Heart left ventricle (tissue), 16 donors: ENCODE data around the gene CYP26A1. TPM values are rescaled to one million over a fixed set of nuclear protein-coding genes. Genes with fewer than 3 reads are reported as not detected.
A peak's percentile ranks its signal among the peaks of the same experiment; 100 is the strongest.

ENCODE experiments used
- ATAC-seq, 4 donors: fragments of 200-7000 bp; cut with Tn5 transposase; one replicate each; pipeline ENCODE4 v1.9.1; 2020 to 2022; ENCODE audit warnings: moderate library complexity in 4 of 4, mild to moderate bottlenecking in 3 of 4, moderate number of reproducible peaks in 1 of 4
- DNase-seq, 5 donors: peaks; one replicate each; pipeline ENCODE4 v3.0.0-alpha.2; 2020
- H3K27ac ChIP-seq, 12 donors: fragments of 200-600 bp; sonication (generic) in 4 of 12; one replicate each; pipeline versions ENCODE4 v1.5.0 to v1.8.0; 2016 to 2022; ENCODE audit warnings: mild to moderate bottlenecking in 2 of 12
- H3K27me3 ChIP-seq, 9 donors: fragments of 200-600 bp; sonication (generic) in 2 of 9; one replicate each; pipeline versions ENCODE4 v1.5.1 to v1.8.0; 2016 to 2022; ENCODE audit warnings: mild to moderate bottlenecking in 3 of 9
- H3K36me3 ChIP-seq, 9 donors: fragments of 200-600 bp; sonication (generic) in 2 of 9; one replicate each; pipeline versions ENCODE4 v1.5.0 to v1.8.0; 2018 to 2022; ENCODE audit warnings: mild to moderate bottlenecking in 2 of 9
- H3K4me1 ChIP-seq, 12 donors: fragments of 200-600 bp; sonication (generic) in 4 of 12; one replicate each; pipeline versions ENCODE4 v1.5.0 to v1.8.0; 2016 to 2022; ENCODE audit warnings: mild to moderate bottlenecking in 3 of 12
- H3K4me3 ChIP-seq, 12 donors: fragments of 200-600 bp; sonication (generic) in 4 of 12; one replicate each; pipeline versions ENCODE4 v1.5.0 to v1.8.0; 2017 to 2022; ENCODE audit warnings: mild to moderate bottlenecking in 9 of 12, moderate library complexity in 4 of 12
- H3K9me3 ChIP-seq, 12 donors: fragments of 200-600 bp; sonication (generic) in 4 of 12; one replicate each; pipeline versions ENCODE4 v1.5.0 to v1.8.0; 2016 to 2022; ENCODE audit warnings: mild to moderate bottlenecking in 1 of 12
- POLR2A ChIP-seq, 2 donors: fragments of 450-650 bp; IDR thresholded peaks; one replicate each; pipeline ENCODE4 v1.6.1; 2017; ENCODE audit warnings: antibody characterized with exemption in 2 of 2, mild to moderate bottlenecking in 2 of 2, moderate library complexity in 2 of 2
- WGBS, 4 donors: extraction: QIAGEN DNeasy Blood & Tissue Kit in 2 of 4; methylation state at CpG; one replicate each; pipeline versions ENCODE4 v1.1.5 to v1.1.7; 2013 to 2018; 5-methylcytosine and 5-hydroxymethylcytosine counted together
- intact Hi-C, 10 donors: fragments of 100-400 bp; cut with DNase I; formaldehyde crosslinking; loops; one replicate each; pipeline versions ENCODE4 v1.11.1 to v1.14.2; 2022
- polyA plus RNA-seq, 2 donors: library from polyadenylated mRNA; stranded (reverse); fragments of 200-250 nt; gene quantifications; one replicate each; pipeline ENCODE4 v1.2.3, GENCODE V29; 2013
- total RNA-seq, 9 donors: library from RNA; depleted of rRNA in 2 of 9; stranded (reverse); fragments of >200 nt in 2 of 9; fragmentation: NEBNext Ultra II Directional in 3 of 9; extraction: Animal tissue kit (Norgen Biotek cat#: 25700) in 3 of 9; gene quantifications; one replicate each; pipeline versions ENCODE4 v1.1.0 to v1.2.4, GENCODE V29; 2016 to 2023
- TF ChIP-seq, protein P1 (sequence below), 12 donors: fragments of 200-600 bp; sonication (generic) in 4 of 12; IDR thresholded peaks; one replicate each; pipeline versions ENCODE4 v1.5.0 to v1.8.0; 2018 to 2022; ENCODE audit warnings: antibody characterized with exemption in 12 of 12, mild to moderate bottlenecking in 5 of 12
- donor health status: ischemic (EF 13 %, LVEDD 7.1; RV severe dilation, severe dysfunction).
- donor health status: healthy with polysubstance abuse.
- donor health status: DM: no; HTN: yes; CAD: no.
- donor health status: DM: no; HTN: no; CAD: no.
- donor health status: ischemic (EF 25% LVEDD 6.9; RV normal size, moderate dysfunction).
- donor health status: ischemic (EF 25% LVEDD 5.7; RV mildly dilated, moderate dysfunction).
- donor health status: healthy.
- donor health status: DM: yes; HTN: yes; CAD: no.
- donor health status: ischemic (EF 35%, LVEDD 5.7; RV mildly dilated, moderate dysfunction).
- donor health status: nonischemic (EF 11% LVEDD 7.7; RV severe dilation, severe dysfunction).
- donor health status: DM: yes; HTN: yes; CAD: no.
- donor health status: PGD.
- donor health status: ischemic (EF 29% LVEDD 5.4; RV normal size, mild dysfunction).
- donor health status: nonischemic (EF 23%, LVEDD 6.1; RV moderate dilation, normal function).

CYP26A1 gene
- total and polyA plus RNA-seq, 11 donors: not detected

DNA sequence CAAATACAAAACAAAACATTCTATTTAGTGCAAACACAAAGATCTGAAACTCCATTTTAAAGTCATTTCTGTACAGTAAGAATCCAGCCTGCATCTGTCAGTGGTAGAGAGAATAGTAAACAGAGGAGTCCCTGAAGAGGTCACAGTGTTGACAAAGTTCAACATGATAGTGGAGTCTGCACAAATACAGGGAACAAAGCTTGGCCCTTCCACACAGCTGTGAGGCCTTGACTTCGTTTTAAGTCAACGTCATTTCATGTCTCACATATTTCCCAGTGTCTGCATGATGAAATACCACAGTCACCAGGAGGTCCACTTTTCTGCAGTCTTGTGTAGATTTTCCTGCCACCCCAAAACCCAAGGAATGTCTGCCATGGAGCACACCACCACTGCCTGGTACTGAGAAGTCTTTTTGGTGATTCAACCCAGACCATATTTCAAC, 33.0 kb downstream of the CYP26A1 start:
- no peaks in the 10 kb centered on the region for H3K4me1 ChIP-seq
- no peak for TF ChIP-seq POLR2A (IDR thresholded peaks at IDR 0.05)
- TF ChIP-seq, protein P1, sequence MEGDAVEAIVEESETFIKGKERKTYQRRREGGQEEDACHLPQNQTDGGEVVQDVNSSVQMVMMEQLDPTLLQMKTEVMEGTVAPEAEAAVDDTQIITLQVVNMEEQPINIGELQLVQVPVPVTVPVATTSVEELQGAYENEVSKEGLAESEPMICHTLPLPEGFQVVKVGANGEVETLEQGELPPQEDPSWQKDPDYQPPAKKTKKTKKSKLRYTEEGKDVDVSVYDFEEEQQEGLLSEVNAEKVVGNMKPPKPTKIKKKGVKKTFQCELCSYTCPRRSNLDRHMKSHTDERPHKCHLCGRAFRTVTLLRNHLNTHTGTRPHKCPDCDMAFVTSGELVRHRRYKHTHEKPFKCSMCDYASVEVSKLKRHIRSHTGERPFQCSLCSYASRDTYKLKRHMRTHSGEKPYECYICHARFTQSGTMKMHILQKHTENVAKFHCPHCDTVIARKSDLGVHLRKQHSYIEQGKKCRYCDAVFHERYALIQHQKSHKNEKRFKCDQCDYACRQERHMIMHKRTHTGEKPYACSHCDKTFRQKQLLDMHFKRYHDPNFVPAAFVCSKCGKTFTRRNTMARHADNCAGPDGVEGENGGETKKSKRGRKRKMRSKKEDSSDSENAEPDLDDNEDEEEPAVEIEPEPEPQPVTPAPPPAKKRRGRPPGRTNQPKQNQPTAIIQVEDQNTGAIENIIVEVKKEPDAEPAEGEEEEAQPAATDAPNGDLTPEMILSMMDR (IDR thresholded peaks at IDR 0.05): no peak
- no peaks in the 10 kb centered on the region for H3K27me3 ChIP-seq
- H3K9me3 ChIP-seq: peaks cover 0 to 14% (median 0%) of the 10 kb centered on the region in 12 donors
- WGBS, 4 donors: 46 to 53% (median 52%) methylated on average over 2 of the region's 2 CpGs
- ATAC-seq (no peak), DNase-seq (no peak)
- intact Hi-C loops: no loop called here
- H3K36me3 ChIP-seq: no peaks in the 10 kb centered on the region
- H3K4me3 ChIP-seq: no peak overlapping the region
- H3K27ac ChIP-seq: no peak overlapping the region

DNA sequence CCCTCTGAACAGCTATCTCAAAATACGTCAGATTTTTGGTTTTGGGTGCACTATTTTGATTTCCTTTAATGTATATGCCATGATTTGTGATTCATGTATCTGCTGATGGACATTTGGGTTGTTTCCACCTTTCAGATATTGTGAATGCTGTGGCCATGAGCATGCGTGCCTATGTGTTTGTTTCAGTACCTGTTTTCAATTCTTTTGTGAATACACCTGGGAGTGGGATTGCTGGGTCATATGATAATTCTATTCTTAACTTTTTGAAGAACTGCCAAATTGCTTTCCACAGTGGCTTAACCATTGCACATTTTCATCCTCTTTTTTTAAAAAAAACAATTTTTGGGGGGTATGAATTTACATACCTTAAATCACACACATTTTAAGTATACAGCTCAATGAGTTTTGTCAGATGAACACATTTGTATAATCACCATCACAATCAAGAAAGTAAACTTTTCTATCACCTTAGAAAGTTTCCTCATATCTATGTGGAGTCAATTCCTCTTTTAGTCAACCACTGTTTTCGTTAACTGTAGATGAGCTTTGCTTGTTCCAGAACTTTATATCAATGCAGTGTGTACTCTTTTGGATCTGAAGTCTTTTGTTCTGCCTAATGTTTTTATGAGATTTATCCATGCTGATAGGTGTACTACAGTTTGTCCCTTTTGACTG, 36.9 kb downstream of the CYP26A1 start:
- intact Hi-C loops: loop anchor here in 4 of 10 donors (5.0 to 10.0 kb wide), 3 partner anchors 174 to 244 kb away; no protein-coding TSS in a partner anchor

DNA sequence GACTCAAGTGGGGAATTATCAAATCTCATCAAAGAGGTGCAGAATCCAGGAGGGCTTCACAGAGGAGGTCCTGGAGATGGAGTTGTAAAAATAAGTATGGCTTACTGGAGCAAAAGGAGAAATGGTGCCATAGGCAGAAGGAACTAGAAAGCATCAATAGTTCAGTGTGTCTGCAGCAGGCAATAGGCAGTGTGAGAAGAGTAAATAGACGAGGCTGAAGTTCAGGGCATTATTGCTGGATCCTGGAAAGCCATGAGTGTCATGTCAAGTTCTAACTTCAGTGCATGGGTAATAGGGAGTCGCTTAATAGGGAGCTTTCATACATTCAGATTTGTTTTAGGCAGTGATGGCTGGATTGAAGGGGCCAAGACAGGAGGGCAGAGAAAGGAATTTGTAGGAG, 39.3 kb downstream of the CYP26A1 start:
- peaks cover 0 to 11% (median 0%) of the 10 kb centered on the region in 9 donors for H3K27me3 ChIP-seq
- H3K4me3 ChIP-seq: no peak overlapping the region
- H3K4me1 ChIP-seq: no peaks in the 10 kb centered on the region
- H3K27ac ChIP-seq: no peak overlapping the region
- H3K9me3 ChIP-seq: no peaks in the 10 kb centered on the region
- intact Hi-C loops: loop anchor here in 4 of 10 donors (5.0 to 10.0 kb wide), 3 partner anchors 172 to 242 kb away; no protein-coding TSS in a partner anchor
- no peak for ATAC-seq
- no peak for DNase-seq
- no peaks in the 10 kb centered on the region for H3K36me3 ChIP-seq
- TF ChIP-seq POLR2A (IDR thresholded peaks at IDR 0.05): no peak
- TF ChIP-seq, protein P1 (IDR thresholded peaks at IDR 0.05): no peak
- 64 to 81% (median 75%) methylated on average over 2 of the region's 2 CpGs for WGBS, 4 donors

More for the DNA sequence above, 36.9 kb downstream of the CYP26A1 start:
- DNase-seq (no peak), ATAC-seq (no peak)
- WGBS, 4 donors: 70 to 85% (median 73%) methylated on average over 3 of the region's 3 CpGs
- Histone ChIP-seq H3K27me3 (peaks cover 0 to 11% (median 0%) of the 10 kb centered on the region in 9 donors), H3K4me1 (no peaks in the 10 kb centered on the region), H3K27ac (no peak overlapping the region), H3K4me3 (no peak overlapping the region), H3K36me3 (no peaks in the 10 kb centered on the region), H3K9me3 (no peaks in the 10 kb centered on the region)
- TF ChIP-seq, protein P1 (IDR thresholded peaks at IDR 0.05): no peak
- TF ChIP-seq POLR2A (IDR thresholded peaks at IDR 0.05): no peak

DNA sequence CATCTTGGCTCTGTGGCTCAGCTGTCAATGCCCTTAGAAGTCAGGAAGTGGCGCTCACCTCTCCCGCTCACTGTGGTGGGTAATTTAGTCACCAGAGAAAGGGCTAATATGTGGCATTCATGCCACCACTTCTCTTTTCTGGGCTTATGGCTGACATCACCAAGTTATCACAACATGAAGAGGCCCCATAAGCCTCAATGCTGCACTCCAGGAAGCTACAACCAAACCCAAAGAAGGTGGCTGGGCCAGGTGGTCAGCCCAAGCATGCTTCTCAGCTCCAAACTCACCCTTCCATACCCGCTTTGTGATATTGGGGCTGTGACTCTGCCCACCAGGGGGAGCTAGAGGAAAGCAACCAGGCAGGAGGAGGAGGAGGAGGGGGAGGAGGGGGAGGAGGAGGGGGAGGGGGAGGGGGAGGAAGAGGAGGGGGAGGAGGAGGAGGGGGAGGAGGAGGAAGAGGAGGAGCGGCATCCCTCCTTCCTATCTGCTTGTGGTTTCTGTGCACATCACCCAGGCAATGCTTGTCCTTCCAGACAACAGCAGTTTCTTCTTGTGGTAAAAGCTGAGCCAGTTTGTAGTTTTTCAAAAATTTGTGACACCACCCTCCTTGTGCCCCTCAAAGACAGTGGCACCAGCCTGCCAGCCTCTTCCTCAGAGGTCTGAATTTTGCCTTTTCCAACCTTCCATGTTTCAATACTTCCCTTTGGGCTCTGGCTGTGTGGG, 42.1 kb downstream of the CYP26A1 start:
- no peaks in the 10 kb centered on the region for H3K36me3 ChIP-seq
- intact Hi-C loops: loop anchor here in 9 of 10 donors (1.0 to 10.0 kb wide), 5 partner anchors 169 to 239 kb away; no protein-coding TSS in a partner anchor
- H3K27me3 ChIP-seq: peaks cover 0 to 11% (median 0%) of the 10 kb centered on the region in 9 donors
- 57 to 66% (median 63%) methylated on average over 4 of the region's 4 CpGs for WGBS, 4 donors
- TF ChIP-seq, protein P1 (IDR thresholded peaks at IDR 0.05): peak in 11 of 12 donors; percentile 12 to 49 (median 32)
- no peak for TF ChIP-seq POLR2A (IDR thresholded peaks at IDR 0.05)
- peak in 3 of 4 donors; percentile 44 to 66 (median 62) for ATAC-seq
- H3K4me3 ChIP-seq: no peak overlapping the region
- H3K9me3 ChIP-seq: no peaks in the 10 kb centered on the region
- peak; percentile 49 to 69 (median 55) for DNase-seq
- H3K4me1 ChIP-seq: no peaks in the 10 kb centered on the region
- H3K27ac ChIP-seq: no peak overlapping the region
